ENCODE measurements around the gene THRB. TPM values are rescaled to one million over a fixed set of nuclear protein-coding genes. Genes with fewer than 3 reads are reported as not detected.

The THRB gene
- total RNA-seq, 4 donors from 2014 or later = 9.8 to 52.4 (median 31.3) TPM

- intact Hi-C loops (cut with DNase I; ENCODE audit: low total_unique reads) = no loop called here
- H3K27me3 ChIP-seq = no peaks in the 10 kb centered on the region
- no peak overlapping the region for H3K27ac ChIP-seq
- peaks cover 0 to 6% (median 0%) of the 10 kb centered on the region in 4 donors for H3K4me1 ChIP-seq
- no peaks in the 10 kb centered on the region for H3K9me3 ChIP-seq
- H3K36me3 ChIP-seq = no peaks in the 10 kb centered on the region
- TF ChIP-seq POLR2A (IDR thresholded peaks at IDR 0.05) (no peak), POLR2AphosphoS5 (IDR thresholded peaks at IDR 0.05) (no peak), CTCF (IDR thresholded peaks at IDR 0.05) (no peak), EP300 (IDR thresholded peaks at IDR 0.05; ENCODE audit: low read depth) (no peak)
- in situ Hi-C loops (cut with MboI; ENCODE audit: low pct_ligation_motif_present in 1 of 4, low pct_unique_long_range_greater_than_20kb in 1 of 4, low sequenced_read_pairs in 3 of 4) = loop anchor here (25.0 kb wide), 3 partner anchors 232 to 407 kb away; partner anchors contain the start of gene THRB (in 1 of the 4)
- no peak for DNase-seq
- H3K4me3 ChIP-seq = no peak overlapping the region
- 80 to 89% methylated on average over 2 of the region's 2 CpGs for WGBS, 2 donors (ENCODE audit: low coverage in 1 of 2)
Observed at GRCh38 chr3:24255414-24255813, 239.2 kb downstream of the THRB start.

GRCh38 chr3:24254649-24255048 lies 240.0 kb downstream of the THRB start:
- 40 to 53% methylated on average over 1 of the region's 1 CpG for WGBS, 2 donors (ENCODE audit: low coverage in 1 of 2)
- H3K27me3 ChIP-seq = no peaks in the 10 kb centered on the region
- intact Hi-C loops (cut with DNase I; ENCODE audit: low total_unique reads) (no loop called here), in situ Hi-C loops (cut with MboI; ENCODE audit: low pct_ligation_motif_present in 1 of 4, low pct_unique_long_range_greater_than_20kb in 1 of 4, low sequenced_read_pairs in 3 of 4) (loop anchor here (5.0 to 25.0 kb wide), 4 partner anchors 233 to 408 kb away; partner anchors contain the start of gene THRB (in 1 of the 4))
- peaks cover 0 to 6% (median 0%) of the 10 kb centered on the region in 4 donors for H3K4me1 ChIP-seq
- H3K4me3 ChIP-seq = no peak overlapping the region
- no peak for TF ChIP-seq EP300 (IDR thresholded peaks at IDR 0.05; ENCODE audit: low read depth)
- TF ChIP-seq POLR2A (IDR thresholded peaks at IDR 0.05) = no peak
- TF ChIP-seq POLR2AphosphoS5 (IDR thresholded peaks at IDR 0.05) = no peak
- TF ChIP-seq CTCF (IDR thresholded peaks at IDR 0.05) = no peak
- H3K9me3 ChIP-seq = no peaks in the 10 kb centered on the region
- H3K36me3 ChIP-seq = no peaks in the 10 kb centered on the region
- H3K27ac ChIP-seq = no peak overlapping the region
- DNase-seq = no peak

GRCh38 chr3:24253336-24253735 lies 241.3 kb downstream of the THRB start:
- TF ChIP-seq CTCF (IDR thresholded peaks at IDR 0.05) (no peak), POLR2AphosphoS5 (IDR thresholded peaks at IDR 0.05) (no peak), EP300 (IDR thresholded peaks at IDR 0.05; ENCODE audit: low read depth) (no peak), POLR2A (IDR thresholded peaks at IDR 0.05) (no peak)
- H3K4me3 ChIP-seq = no peak overlapping the region
- no peaks in the 10 kb centered on the region for H3K27me3 ChIP-seq
- no peaks in the 10 kb centered on the region for H3K36me3 ChIP-seq
- H3K27ac ChIP-seq = no peak overlapping the region
- 57 to 79% methylated on average over 1 of the region's 1 CpG for WGBS, 2 donors (ENCODE audit: low coverage in 1 of 2)
- H3K4me1 ChIP-seq = peaks cover 0 to 5% (median 2%) of the 10 kb centered on the region in 4 donors
- in situ Hi-C loops (cut with MboI; ENCODE audit: low pct_ligation_motif_present in 1 of 4, low pct_unique_long_range_greater_than_20kb in 1 of 4, low sequenced_read_pairs in 3 of 4) (loop anchor here (5.0 to 25.0 kb wide), 4 partner anchors 234 to 409 kb away; partner anchors contain the start of gene THRB (in 1 of the 4)), intact Hi-C loops (cut with DNase I; ENCODE audit: low total_unique reads) (no loop called here)
- H3K9me3 ChIP-seq = no peaks in the 10 kb centered on the region
- DNase-seq = no peak

- Histone ChIP-seq H3K36me3 (no peaks in the 10 kb centered on the region), H3K4me3 (no peak overlapping the region), H3K27me3 (no peaks in the 10 kb centered on the region), H3K4me1 (peaks cover 0 to 5% (median 2%) of the 10 kb centered on the region in 4 donors), H3K27ac (no peak overlapping the region), H3K9me3 (no peaks in the 10 kb centered on the region)
- in situ Hi-C loops (cut with MboI; ENCODE audit: low pct_ligation_motif_present in 1 of 4, low pct_unique_long_range_greater_than_20kb in 1 of 4, low sequenced_read_pairs in 3 of 4) = loop anchor here in 3 of 4 donors (25.0 kb wide), 3 partner anchors 237 to 362 kb away; no protein-coding TSS in a partner anchor
- no peak for TF ChIP-seq EP300 (IDR thresholded peaks at IDR 0.05; ENCODE audit: low read depth)
- no peak for TF ChIP-seq POLR2A (IDR thresholded peaks at IDR 0.05)
- TF ChIP-seq POLR2AphosphoS5 (IDR thresholded peaks at IDR 0.05) = no peak
- no peak for TF ChIP-seq CTCF (IDR thresholded peaks at IDR 0.05)
- intact Hi-C loops (cut with DNase I; ENCODE audit: low total_unique reads) = no loop called here
- DNase-seq = no peak
- 67 to 77% methylated on average over 1 of the region's 1 CpG for WGBS, 2 donors (ENCODE audit: low coverage in 1 of 2)
Observed at GRCh38 chr3:24249523-24249922, 245.1 kb downstream of the THRB start.
